SK-N-MC (cell line): ENCODE data around the gene OFD1.

Source experiments
- DNase-seq: peaks from one replicate; pipeline ENCODE4 v3.0.0-alpha.2; 2011; ENCODE audit warnings: low read depth, low spot score
- H3K27ac ChIP-seq: fragments of 200-600 bp; sonication (generic); 2 replicates; pipeline ENCODE4 v1.5.1; 2016; ENCODE audit warnings: mixed run types
- H3K36me3 ChIP-seq: fragments of 200-600 bp; sonication (generic); 2 replicates; pipeline ENCODE4 v1.6.1; 2017; ENCODE audit warnings: antibody characterized with exemption, low read length, mixed read lengths; ENCODE audit not compliant: insufficient read depth
- H3K4me3 ChIP-seq: fragments of 200-600 bp; sonication (generic); 2 replicates; pipeline ENCODE4 v1.5.1; 2016
- H3K9ac ChIP-seq: fragments of 200-600 bp; sonication (generic); 2 replicates; pipeline ENCODE4 v1.8.0; 2017; ENCODE audit warnings: mixed run types, mixed read lengths; ENCODE audit not compliant: insufficient read length
- H3K9me3 ChIP-seq: fragments of 200-600 bp; sonication (generic); 2 replicates; pipeline ENCODE4 v1.6.1; 2017; ENCODE audit warnings: low read depth, mild to moderate bottlenecking, antibody characterized with exemption, low read length, moderate library complexity, mixed read lengths
- EZH2 ChIP-seq: fragments of 200-600 bp; sonication (generic); IDR thresholded peaks from one replicate; pipeline ENCODE4 v1.6.1; 2017; ENCODE audit warnings: antibody characterized with exemption
- FOXP2 ChIP-seq: optimal IDR thresholded peaks from 2 replicates; pipeline ENCODE3; 2011; ENCODE audit warnings: mild to moderate bottlenecking, moderate library complexity; ENCODE audit not compliant: insufficient read depth; ENCODE audit errors: extremely low read length, control extremely low read depth
- POLR2AphosphoS5 ChIP-seq: IDR thresholded peaks from 2 replicates; pipeline ENCODE4 v1.6.1; 2012; ENCODE audit warnings: mild to moderate bottlenecking, low read depth, low read length, borderline replicate concordance

Gene OFD1

DNA sequence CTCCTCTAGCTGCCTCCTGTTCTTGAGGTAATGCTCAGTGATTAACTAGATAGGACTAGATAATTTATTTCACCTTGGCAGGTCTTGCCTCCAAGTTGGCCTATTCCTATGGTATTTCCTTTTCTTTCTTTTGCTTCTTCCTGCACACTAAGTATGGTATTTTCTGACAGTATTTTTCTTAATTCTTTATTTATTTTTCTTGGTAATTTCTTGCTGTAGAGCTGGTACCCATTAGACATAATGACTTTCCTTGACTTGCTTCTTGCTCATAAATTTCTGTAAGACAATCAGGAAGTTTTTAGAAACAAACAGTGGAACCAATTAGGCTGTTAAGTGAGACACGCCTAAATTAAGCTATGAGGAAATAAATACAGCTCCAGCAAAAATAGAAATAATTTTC lies 36.1 kb upstream of the OFD1 start:
- no peaks in the 10 kb centered on the region; the same call in 1 of the 2 replicates for H3K36me3 ChIP-seq
- no peaks in the 10 kb centered on the region for H3K9me3 ChIP-seq
- H3K4me3 ChIP-seq, result no peak overlapping the region
- no peak for TF ChIP-seq POLR2AphosphoS5
- no peak for TF ChIP-seq EZH2
- TF ChIP-seq FOXP2, result no peak
- no peak for DNase-seq
- no peak overlapping the region for H3K9ac ChIP-seq
- no peak overlapping the region for H3K27ac ChIP-seq

DNA sequence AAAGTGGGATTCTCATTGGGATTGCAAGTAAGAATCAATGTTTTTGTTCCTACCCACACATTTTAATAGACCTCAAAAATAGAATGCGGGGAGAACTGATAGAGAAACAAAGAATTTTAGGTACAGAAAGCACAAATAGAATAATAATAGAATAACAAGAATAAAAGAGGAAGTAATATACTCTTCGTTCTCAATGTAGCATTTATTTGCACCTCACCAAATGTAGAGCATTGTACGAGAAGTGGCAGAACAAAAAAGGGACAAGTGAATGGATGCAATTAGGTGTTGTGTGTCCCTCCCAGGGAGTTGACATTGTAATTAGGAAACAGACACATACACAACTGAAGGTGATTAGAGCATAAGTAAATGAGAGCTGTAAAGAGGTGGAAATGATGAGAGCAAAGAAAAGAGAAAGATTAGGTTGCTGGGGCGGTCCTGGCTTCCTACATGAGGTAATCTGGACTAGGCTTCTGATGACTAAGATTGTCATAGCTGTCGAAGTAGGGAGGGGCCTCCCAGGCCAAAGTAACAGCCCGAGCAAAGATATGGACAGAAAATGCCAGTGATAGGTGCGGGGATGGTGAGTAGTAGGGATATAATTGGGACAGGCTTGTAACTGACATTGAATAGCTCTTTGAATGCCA lies 35.2 kb upstream of the OFD1 start:
- Histone ChIP-seq H3K9me3 (no peaks in the 10 kb centered on the region), H3K36me3 (no peaks in the 10 kb centered on the region; the same call in 1 of the 2 replicates), H3K9ac (no peak overlapping the region), H3K4me3 (no peak overlapping the region), H3K27ac (no peak overlapping the region)
- no peak for TF ChIP-seq EZH2
- TF ChIP-seq POLR2AphosphoS5, result no peak
- TF ChIP-seq FOXP2, result no peak
- no peak for DNase-seq

DNA sequence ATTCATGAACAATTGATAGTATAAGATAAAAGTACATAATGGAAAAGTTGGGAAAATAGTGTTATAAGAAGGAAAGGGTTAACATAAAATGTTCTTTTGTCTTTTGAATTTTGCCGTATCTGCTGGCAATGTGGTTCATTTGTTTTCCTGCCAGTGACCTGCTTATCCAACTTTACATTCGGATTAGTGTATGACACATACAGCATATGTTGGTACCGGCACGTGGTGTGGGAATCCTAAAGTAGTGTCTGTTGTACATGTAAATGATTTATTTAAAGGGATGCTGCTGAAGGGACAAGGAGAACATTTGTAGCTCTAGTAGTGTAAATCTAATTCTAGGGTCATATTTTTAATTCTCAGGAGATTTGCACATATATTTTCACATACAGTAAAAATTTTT lies 34.2 kb upstream of the OFD1 start:
- no peaks in the 10 kb centered on the region; the same call in 1 of the 2 replicates for H3K36me3 ChIP-seq
- H3K9me3 ChIP-seq, result no peaks in the 10 kb centered on the region
- no peak for DNase-seq
- H3K9ac ChIP-seq, result no peak overlapping the region
- H3K4me3 ChIP-seq, result no peak overlapping the region
- H3K27ac ChIP-seq, result no peak overlapping the region
- TF ChIP-seq POLR2AphosphoS5 (no peak), FOXP2 (no peak), EZH2 (no peak)

DNA sequence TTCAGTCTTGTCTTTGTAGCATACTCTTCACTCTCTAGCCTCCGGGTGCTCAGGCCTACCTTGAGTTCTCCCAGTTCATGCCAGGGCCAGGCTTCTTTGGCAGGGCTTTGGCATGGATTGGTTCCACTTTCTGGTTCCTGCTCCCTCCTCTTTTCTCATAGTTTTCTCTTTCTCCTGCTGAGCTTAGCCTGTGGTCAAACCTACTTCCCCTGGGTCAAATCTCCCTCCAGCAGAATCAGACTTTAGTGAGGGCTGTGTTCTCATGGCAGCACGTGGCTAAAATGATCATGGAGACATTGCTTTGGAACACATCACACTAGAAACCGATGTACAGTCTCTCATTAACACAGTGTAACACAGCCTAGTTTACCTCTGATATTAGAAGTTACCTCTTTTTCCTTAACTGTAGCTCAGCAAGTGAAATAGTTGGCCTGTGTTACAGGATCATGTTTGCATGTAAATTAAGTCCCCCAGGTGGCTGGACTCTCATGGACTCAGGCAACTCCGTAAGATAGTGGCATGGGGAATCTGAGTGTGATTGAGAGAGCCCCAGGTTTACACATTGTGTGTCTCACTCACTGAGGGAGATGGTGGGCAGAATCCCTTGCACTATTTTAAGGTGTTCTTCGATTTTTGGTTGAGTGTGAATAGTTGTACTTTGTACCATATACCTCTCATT lies 32.3 kb upstream of the OFD1 start:
- TF ChIP-seq EZH2 (no peak), POLR2AphosphoS5 (no peak), FOXP2 (no peak)
- Histone ChIP-seq H3K4me3 (no peak overlapping the region), H3K9ac (no peak overlapping the region), H3K9me3 (no peaks in the 10 kb centered on the region), H3K27ac (no peak overlapping the region), H3K36me3 (peaks cover 3% of the 10 kb centered on the region; the same call in 1 of the 2 replicates)
- DNase-seq, result no peak

DNA sequence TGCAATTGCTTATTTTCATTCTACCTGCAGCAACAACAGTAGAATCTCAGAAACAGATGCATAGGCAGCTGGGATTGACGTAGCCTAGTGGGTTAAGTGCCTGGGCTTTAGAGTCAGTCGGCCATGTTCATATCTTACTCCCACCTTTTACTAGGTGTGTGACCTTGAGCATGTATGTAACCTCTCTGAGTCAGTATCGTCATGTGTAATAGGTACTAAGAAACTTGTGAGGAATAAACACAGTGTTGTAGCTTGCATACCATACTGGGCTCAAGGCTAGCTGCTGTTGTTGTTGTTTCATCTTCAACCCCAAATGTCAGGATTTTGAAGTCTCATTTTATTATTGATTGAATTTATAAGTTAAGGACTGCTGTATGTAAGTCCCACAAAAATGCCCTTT lies 31.4 kb upstream of the OFD1 start:
- H3K27ac ChIP-seq, result no peak overlapping the region
- TF ChIP-seq EZH2 (no peak), POLR2AphosphoS5 (no peak), FOXP2 (no peak)
- no peak for DNase-seq
- no peak overlapping the region for H3K4me3 ChIP-seq
- H3K36me3 ChIP-seq, result peaks cover 8% of the 10 kb centered on the region; the same call in 1 of the 2 replicates
- no peaks in the 10 kb centered on the region for H3K9me3 ChIP-seq
- no peak overlapping the region for H3K9ac ChIP-seq

DNA sequence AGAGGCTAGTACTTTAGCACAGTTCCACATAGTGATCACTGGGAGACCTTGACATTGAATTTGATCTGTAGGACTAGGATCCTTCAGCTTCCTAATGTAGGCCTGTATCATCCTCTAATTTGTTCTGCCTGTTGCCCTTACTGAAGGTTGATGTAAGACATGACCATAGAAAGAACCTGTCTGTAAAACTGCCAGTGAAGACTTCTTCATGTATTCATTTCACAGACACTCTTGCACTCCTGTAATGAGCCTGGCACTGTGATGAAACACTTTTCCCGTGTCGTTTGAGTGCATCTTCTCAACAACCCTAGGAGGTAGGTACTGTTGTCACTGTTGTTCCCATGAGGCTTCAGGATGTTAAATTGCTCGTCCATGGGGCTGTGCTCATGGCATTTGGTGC lies 31.0 kb upstream of the OFD1 start:
- Histone ChIP-seq H3K36me3 (peaks cover 9% of the 10 kb centered on the region), H3K4me3 (no peak overlapping the region), H3K9ac (no peak overlapping the region), H3K27ac (no peak overlapping the region), H3K9me3 (no peaks in the 10 kb centered on the region)
- TF ChIP-seq FOXP2 (no peak), POLR2AphosphoS5 (no peak), EZH2 (no peak)
- no peak for DNase-seq

DNA sequence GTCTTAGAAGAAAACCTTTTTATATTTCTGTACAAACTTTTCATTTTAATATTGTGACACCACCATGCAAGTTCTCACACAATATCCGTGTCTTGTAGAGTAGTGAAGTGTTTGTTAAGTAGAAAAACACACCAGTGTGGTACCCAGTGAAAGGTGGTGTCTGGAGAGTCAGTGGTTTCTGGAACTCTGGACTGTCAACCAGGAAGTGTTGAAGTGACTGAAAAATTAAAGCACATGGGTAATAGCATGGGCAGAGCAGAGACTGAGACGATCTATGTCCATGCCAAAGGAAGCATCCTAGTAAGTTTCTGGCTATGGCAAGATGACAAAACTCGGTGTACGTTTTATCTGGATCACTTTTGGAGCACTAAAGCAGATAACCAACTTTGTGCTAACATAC lies 23.4 kb upstream of the OFD1 start:
- TF ChIP-seq POLR2AphosphoS5, result no peak
- no peak for TF ChIP-seq EZH2
- TF ChIP-seq FOXP2, result no peak
- no peak overlapping the region for H3K27ac ChIP-seq
- peaks cover 61% of the 10 kb centered on the region for H3K36me3 ChIP-seq
- no peak for DNase-seq
- no peak overlapping the region for H3K9ac ChIP-seq
- H3K4me3 ChIP-seq, result no peak overlapping the region
- H3K9me3 ChIP-seq, result no peaks in the 10 kb centered on the region

DNA sequence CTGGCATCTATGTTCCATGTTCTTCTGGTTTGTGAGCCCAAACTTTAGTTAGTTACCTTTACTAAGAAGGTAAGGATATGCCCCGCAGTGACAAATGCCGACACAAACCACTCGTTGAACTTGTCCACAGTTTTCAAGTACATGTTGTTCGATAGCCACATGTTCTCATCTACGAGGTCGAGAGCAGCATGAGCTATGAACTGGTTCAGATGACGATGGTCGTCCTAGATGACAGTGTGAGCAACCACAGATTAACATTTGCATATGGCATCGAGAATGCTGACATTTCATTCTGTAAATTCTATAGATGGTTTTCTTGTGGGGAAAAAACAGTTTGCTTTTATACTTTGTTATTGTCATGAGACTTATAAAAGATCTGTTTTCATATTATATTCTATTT lies 18.1 kb upstream of the OFD1 start:
- peaks cover 62% of the 10 kb centered on the region for H3K36me3 ChIP-seq
- DNase-seq, result no peak
- no peaks in the 10 kb centered on the region for H3K9me3 ChIP-seq
- no peak overlapping the region for H3K4me3 ChIP-seq
- H3K27ac ChIP-seq, result no peak overlapping the region
- TF ChIP-seq POLR2AphosphoS5 (no peak), EZH2 (no peak), FOXP2 (no peak)
- no peak overlapping the region for H3K9ac ChIP-seq

DNA sequence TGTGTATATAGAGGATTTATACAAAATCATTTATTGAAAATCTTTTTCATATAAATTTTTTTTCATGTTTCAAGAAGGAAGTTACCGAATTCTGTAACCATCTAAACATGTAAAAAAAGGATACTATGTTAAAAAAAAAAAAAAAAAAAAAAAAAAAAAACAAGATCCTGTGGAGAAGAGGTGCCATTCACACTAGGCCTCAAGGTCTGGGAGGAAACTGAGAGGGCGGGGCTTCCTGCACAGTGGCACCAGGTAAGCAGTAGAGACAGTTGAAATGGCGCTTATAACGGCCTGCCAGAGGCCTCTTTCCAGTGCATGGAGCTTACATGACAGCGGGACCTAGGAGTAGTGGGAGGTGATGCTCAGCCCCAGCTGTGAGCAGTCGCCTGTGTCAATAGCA lies 17.6 kb upstream of the OFD1 start:
- no peak overlapping the region for H3K27ac ChIP-seq

More for the DNA sequence above, 17.6 kb upstream of the OFD1 start:
- no peak for DNase-seq
- Histone ChIP-seq H3K36me3 (peaks cover 58% of the 10 kb centered on the region), H3K4me3 (no peak overlapping the region), H3K9me3 (no peaks in the 10 kb centered on the region), H3K9ac (no peak overlapping the region)
- TF ChIP-seq POLR2AphosphoS5 (no peak), EZH2 (no peak), FOXP2 (no peak)
